ENCODE measurements around the gene CCSER1. TPM values are rescaled to one million over a fixed set of nuclear protein-coding genes. Genes with fewer than 3 reads are reported as not detected.
"Not testable (repeated sequence)": the region's sequence is repeated elsewhere in the genome, so short reads cannot be mapped to it uniquely, and the experiment has no call there.

Gene CCSER1
- total RNA-seq, 4 donors from 2014 or later, result 3.2 to 17.3 (median 10.2) TPM

DNA sequence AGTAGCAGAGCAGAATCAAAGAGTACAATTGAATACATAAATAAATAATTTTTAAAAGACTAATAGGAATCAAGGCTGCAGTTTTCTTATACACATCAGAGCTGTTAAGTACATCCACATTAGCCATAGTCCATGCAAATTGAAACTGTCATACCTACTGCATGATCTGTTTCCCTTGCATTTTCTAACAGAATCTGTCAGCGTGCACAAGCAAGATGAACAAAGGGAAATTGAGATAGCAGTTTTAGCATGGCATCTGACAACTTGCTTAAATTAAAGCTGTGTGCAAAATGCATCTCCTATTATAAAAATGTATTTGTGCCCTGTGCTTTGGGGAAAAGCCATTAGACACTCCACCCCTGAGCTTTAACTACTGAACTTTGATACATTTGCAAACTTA is 1473.1 kb downstream of the CCSER1 start:
- TF ChIP-seq CTCF (IDR thresholded peaks at IDR 0.05), result no peak
- no peak for ATAC-seq (ENCODE audit: low FRiP score)
- DNase-seq (ENCODE audit: low spot score), result no peak

DNA sequence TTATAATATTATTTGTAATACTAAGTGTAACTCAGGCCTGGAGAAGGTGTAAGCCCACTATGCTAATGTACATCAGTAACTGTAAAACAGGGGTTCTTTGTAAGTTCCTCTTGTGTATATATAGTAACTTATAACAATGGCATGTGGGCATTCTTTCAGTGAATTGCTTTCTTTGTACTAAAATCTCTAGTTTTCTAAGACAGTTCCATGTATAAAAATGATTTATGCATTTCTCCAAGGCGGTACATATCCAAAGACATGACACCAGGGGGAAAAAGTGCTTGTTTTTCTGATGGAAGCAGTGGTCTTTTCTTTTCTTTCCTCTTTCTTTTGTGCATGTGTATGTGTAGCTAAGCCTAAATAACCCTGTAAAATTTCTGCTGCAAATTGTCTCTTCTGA is 1474.2 kb downstream of the CCSER1 start:
- no peak for DNase-seq (ENCODE audit: low spot score)
- no peak for ATAC-seq (ENCODE audit: low FRiP score)
- no peak for TF ChIP-seq CTCF (IDR thresholded peaks at IDR 0.05)

GRCh38 chr4:91611782-91612181 is 1484.6 kb downstream of the CCSER1 start:
- DNase-seq (ENCODE audit: low spot score) (no peak), ATAC-seq (ENCODE audit: low FRiP score) (no peak)
- no peak for TF ChIP-seq CTCF (IDR thresholded peaks at IDR 0.05)

GRCh38 chr4:91620952-91621351 is 1493.8 kb downstream of the CCSER1 start:
- DNase-seq (ENCODE audit: low spot score), result no peak
- no peak for ATAC-seq (ENCODE audit: low FRiP score)

DNA sequence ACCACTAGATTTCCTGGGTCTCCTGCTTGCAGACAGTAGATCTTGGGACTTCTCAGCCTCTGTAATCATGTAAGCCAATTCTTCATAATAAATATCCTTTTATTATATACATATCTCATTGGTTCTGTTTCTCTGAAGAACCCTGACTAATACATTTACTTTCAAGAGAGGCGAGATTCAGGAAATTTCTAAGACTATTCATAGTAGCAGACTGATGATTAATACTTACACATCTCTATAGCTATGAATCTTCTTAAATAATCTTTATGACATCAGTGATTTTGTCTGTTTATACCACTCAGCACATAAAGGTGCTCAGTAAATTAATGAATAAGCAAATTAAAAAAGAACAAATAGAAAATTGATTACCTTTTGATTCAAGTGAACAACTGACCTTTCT is 1494.3 kb downstream of the CCSER1 start:
- DNase-seq (ENCODE audit: low spot score) (no peak), ATAC-seq (ENCODE audit: low FRiP score) (no peak)
- no peak for TF ChIP-seq CTCF (IDR thresholded peaks at IDR 0.05)

More at GRCh38 chr4:91620952-91621351, 1493.8 kb downstream of the CCSER1 start:
- no peak for TF ChIP-seq CTCF (IDR thresholded peaks at IDR 0.05)

GRCh38 chr4:91622925-91623602 is 1495.9 kb downstream of the CCSER1 start:
- TF ChIP-seq CTCF (IDR thresholded peaks at IDR 0.05), result no peak
- ATAC-seq (ENCODE audit: low FRiP score), result no peak
- no peak for DNase-seq (ENCODE audit: low spot score)

GRCh38 chr4:91623603-91623967 is 1496.4 kb downstream of the CCSER1 start:
- DNase-seq (ENCODE audit: low spot score); ATAC-seq (ENCODE audit: low FRiP score): not testable (repeated sequence)

Data from omental fat pad (tissue), 4 donors.